Adrenal gland (tissue), 12 donors: ENCODE data around the gene KRTCAP2. TPM values are rescaled to one million over a fixed set of nuclear protein-coding genes. Genes with fewer than 3 reads are reported as not detected.

Source experiments
- DNase-seq, 7 donors: peaks; one replicate each; pipeline ENCODE4 v3.0.0-alpha.2; 2019 to 2020
- H3K27ac ChIP-seq, 5 donors: fragments of 200-600 bp; sonication (generic) in 4 of 5; 1 replicate in 3 of 5; 2 replicates in 2 of 5; pipeline versions ENCODE4 v1.5.1 to v1.8.0; 2016 to 2020; ENCODE audit warnings: mild to moderate bottlenecking in 1 of 5
- H3K27me3 ChIP-seq: fragments of 200-600 bp; 2 replicates; pipeline ENCODE4 v1.8.0; 2021
- H3K36me3 ChIP-seq, 2 donors: fragments of 200-600 bp; replicated peaks in 1 of 2; 1 replicate in 1 of 2; 2 replicates in 1 of 2; pipeline versions ENCODE4 v1.5.1 to v1.8.0; 2018 to 2022
- H3K4me1 ChIP-seq, 2 donors: fragments of 200-600 bp; replicated peaks in 1 of 2; 1 replicate in 1 of 2; 2 replicates in 1 of 2; pipeline versions ENCODE4 v1.5.1 to v1.8.0; 2018 to 2021
- H3K4me3 ChIP-seq, 4 donors: fragments of 200-600 bp; sonication (generic) in 3 of 4; one replicate each; pipeline ENCODE4 v1.5.1; 2016 to 2018
- H3K9me3 ChIP-seq, 3 donors: fragments of 200-600 bp; sonication (generic) in 1 of 3; replicated peaks in 1 of 3; 1 replicate in 2 of 3; 2 replicates in 1 of 3; pipeline versions ENCODE4 v1.5.1 to v1.8.0; 2016 to 2021
- CTCF ChIP-seq, 6 experiments: fragments of 450-650 bp in 4 of 6; fragments of 200-600 bp in 2 of 6; sonication (generic) in 1 of 6; IDR thresholded peaks; 1 replicate in 5 of 6; 2 replicates in 1 of 6; pipeline versions ENCODE4 v1.5.1 to v1.8.0; 2016 to 2021; ENCODE audit warnings: antibody characterized with exemption in 6 of 6, mild to moderate bottlenecking in 2 of 6, moderate library complexity in 1 of 6
- POLR2A ChIP-seq, 2 donors: fragments of 450-650 bp; IDR thresholded peaks; one replicate each; pipeline ENCODE4 v1.6.1; 2017; ENCODE audit warnings: antibody characterized with exemption in 2 of 2, mild to moderate bottlenecking in 2 of 2, moderate library complexity in 1 of 2
- WGBS, 4 donors: extraction: QIAGEN DNeasy Blood & Tissue Kit in 2 of 4; methylation state at CpG; one replicate each; pipeline versions ENCODE4 v1.1.5 to v1.1.7; 2013 to 2017; 5-methylcytosine and 5-hydroxymethylcytosine counted together
- intact Hi-C, 2 donors: fragments of 100-400 bp; cut with DNase I; formaldehyde crosslinking; loops; one replicate each; pipeline versions ENCODE4 v1.14.1 to v1.15.0; 2022 to 2023
- polyA plus RNA-seq, 3 donors: library from polyadenylated mRNA; stranded (reverse); fragments of 200-250 nt in 2 of 3; fragments of 350-450 nt in 1 of 3; fragmentation: Illumina TruSeq in 1 of 3; extraction: RNeasy Lipid Tissue Mini Kit (QIAGEN cat#74804) in 1 of 3; gene quantifications; one replicate each; pipeline ENCODE4 v1.2.3, GENCODE V29; 2013 to 2014
- total RNA-seq, 9 donors: library from RNA; depleted of rRNA in 4 of 9; stranded (reverse); fragments of >200 nt in 4 of 9; fragments of 120-200 nt in 1 of 9; fragmentation: NEBNext Ultra II Directional in 1 of 9; extraction: Animal tissue kit (Norgen Biotek cat#: 25700) in 1 of 9; gene quantifications; one replicate each; pipeline versions ENCODE4 v1.1.0 to v1.2.4, GENCODE V29; 2013 to 2023
- donor health status: healthy with polysubstance abuse.
- donor health status: Bipolar disorder and iron deficiency.
- donor health status: DM: yes; HTN: yes; CAD: no.
- donor health status: DM: no; HTN: no; CAD: no.
- donor health status: DM: no; HTN: no; CAD: no.
- donor health status: DM: yes; HTN: yes; CAD: no.

The KRTCAP2 gene
- total and polyA plus RNA-seq, 12 donors, result 76.1 to 806 (median 191) TPM

GRCh38 chr1:155209312-155209721, 36.2 kb upstream of the KRTCAP2 start:
- H3K4me3 ChIP-seq, result peak overlapping the region; percentile 55 to 94 (median 84)
- peaks cover 24 to 30% of the 10 kb centered on the region in 2 donors for H3K4me1 ChIP-seq
- H3K36me3 ChIP-seq, result no peaks in the 10 kb centered on the region
- no peak for DNase-seq
- WGBS, 4 donors, result 1 to 8% (median 5%) methylated on average over 4 to 13 of the region's 13 CpGs
- H3K9me3 ChIP-seq, result no peaks in the 10 kb centered on the region
- no peaks in the 10 kb centered on the region for H3K27me3 ChIP-seq
- TF ChIP-seq POLR2A (IDR thresholded peaks at IDR 0.05) (no peak), CTCF (IDR thresholded peaks at IDR 0.05) (no peak)
- intact Hi-C loops, result loop anchor here in 1 of 2 donors (5.0 kb wide), 1 partner anchor 33 kb away; a partner anchor contains a TSS
- H3K27ac ChIP-seq, result peak overlapping the region; percentile 80 to 98 (median 89)

- 0 to 1% (median 0%) methylated on average over 17 to 64 of the region's 64 CpGs for WGBS, 4 donors
- DNase-seq, result peak; percentile 84 to 93 (median 87)
- peak within 1 kb of the TSS; percentile 55 to 94 (median 84) for H3K4me3 ChIP-seq
Observed at GRCh38 chr1:155208541-155209311, 35.6 kb upstream of the KRTCAP2 start, which contains the start of gene MTX1. MTX1 (plus strand) TSS chr1:155208695; CDS start chr1:155208805, 110 bp downstream.

DNA sequence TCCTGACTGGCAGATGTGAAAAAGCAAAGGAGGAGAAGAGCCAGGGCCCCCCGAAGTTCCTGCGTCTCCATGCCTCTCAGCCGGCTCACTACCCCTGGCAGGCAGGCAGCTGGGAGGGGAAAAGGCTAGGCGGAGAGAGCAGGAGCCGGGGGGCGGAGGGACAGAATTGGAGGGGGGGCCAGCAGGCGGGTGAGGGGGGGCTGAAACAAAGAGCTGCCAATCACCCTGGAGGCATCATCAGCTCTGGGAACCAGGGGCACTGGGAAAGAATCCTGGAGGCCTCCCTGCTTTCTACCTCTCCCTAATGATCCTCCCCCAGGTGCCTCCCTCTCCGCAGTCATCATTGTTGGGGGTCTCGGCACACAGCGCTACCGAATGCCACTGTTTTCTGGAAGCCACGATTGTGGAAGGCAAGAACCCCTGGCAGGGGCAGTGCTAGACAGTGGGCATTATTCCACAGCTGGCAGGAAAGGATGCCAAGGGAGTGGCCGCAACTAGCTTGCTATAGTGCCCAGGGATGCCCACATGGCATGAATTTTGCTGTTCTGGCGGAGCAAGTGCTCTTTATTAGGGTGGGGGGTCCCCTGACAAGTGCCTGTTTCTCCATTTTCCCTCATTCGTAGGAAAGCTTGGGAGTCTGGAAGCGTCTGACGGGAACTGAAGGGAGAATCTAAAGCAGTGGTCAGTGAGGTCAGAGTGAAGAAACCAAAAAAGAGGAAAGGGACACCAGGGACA, 34.9 kb upstream of the KRTCAP2 start, which contains the start of gene THBS3:
Gene THBS3 (minus strand): TSS at position 92 of the 735 bp plus-strand sequence. CDS start 21 bp downstream, at position 71.
- Histone ChIP-seq H3K4me3 (peak within 1 kb of the TSS; percentile 47 to 94 (median 67)), H3K27ac (peak within 1 kb of the TSS; percentile 80 to 98 (median 89)), H3K9me3 (no peaks in the 10 kb centered on the region), H3K36me3 (no peaks in the 10 kb centered on the region), H3K27me3 (no peaks in the 10 kb centered on the region), H3K4me1 (peaks cover 24 to 30% of the 10 kb centered on the region in 2 donors)
- TF ChIP-seq CTCF (IDR thresholded peaks at IDR 0.05) (no peak), POLR2A (IDR thresholded peaks at IDR 0.05) (no peak)
- intact Hi-C loops, result loop anchor here in 1 of 2 donors (5.0 kb wide), 1 partner anchor 34 kb away; a partner anchor contains a TSS
- WGBS, 4 donors, result 13 to 21% (median 17%) methylated on average over 9 to 17 of the region's 17 CpGs
- DNase-seq, result peak in 2 of 7 donors; percentile 24 to 43

More at GRCh38 chr1:155208541-155209311, 35.6 kb upstream of the KRTCAP2 start, which contains the start of gene MTX1:
- Histone ChIP-seq H3K4me1 (peaks cover 24 to 30% of the 10 kb centered on the region in 2 donors), H3K27me3 (no peaks in the 10 kb centered on the region), H3K27ac (peak within 1 kb of the TSS; percentile 80 to 98 (median 89)), H3K36me3 (no peaks in the 10 kb centered on the region), H3K9me3 (no peaks in the 10 kb centered on the region)
- TF ChIP-seq CTCF (IDR thresholded peaks at IDR 0.05) (no peak), POLR2A (IDR thresholded peaks at IDR 0.05) (peak in 1 of 2 donors; percentile 25)
- intact Hi-C loops, result loop anchor here in 1 of 2 donors (5.0 kb wide), 1 partner anchor 34 kb away; a partner anchor contains a TSS
